ENCODE results near the gene UBE4B.

- TF ChIP-seq CTCF (IDR thresholded peaks at IDR 0.05; ENCODE audit: poor library complexity) (no peak), EZH2phosphoT487 (IDR thresholded peaks at IDR 0.05; ENCODE audit: low read depth, severe bottlenecking, unreplicated experiment) (no peak), EZH2 (IDR thresholded peaks at IDR 0.05; ENCODE audit: borderline replicate concordance) (no peak)
Measured at GRCh38 chr1:10108948-10109708, 76.4 kb downstream of the UBE4B start.

All from hepatocyte (in vitro differentiated cells).